HG03469 (cell line): ENCODE results near the gene UACA.

Experiments
- ATAC-seq: cut with Tn5 transposase; IDR thresholded peaks from one replicate; pipeline ENCODE4 v1.9.1; 2021; ENCODE audit warnings: mild to moderate bottlenecking, moderate library complexity, moderate number of reproducible peaks; ENCODE audit not compliant: unreplicated experiment

Gene UACA

GRCh38 chr15:70788114-70789049, 25.0 kb upstream of the UACA start:
- ATAC-seq: no peak

GRCh38 chr15:70786996-70787395, 23.6 kb upstream of the UACA start:
- no peak for ATAC-seq

GRCh38 chr15:70783610-70784022, 20.3 kb upstream of the UACA start:
- ATAC-seq: no peak

GRCh38 chr15:70783041-70783440, 19.7 kb upstream of the UACA start:
- no peak for ATAC-seq

DNA sequence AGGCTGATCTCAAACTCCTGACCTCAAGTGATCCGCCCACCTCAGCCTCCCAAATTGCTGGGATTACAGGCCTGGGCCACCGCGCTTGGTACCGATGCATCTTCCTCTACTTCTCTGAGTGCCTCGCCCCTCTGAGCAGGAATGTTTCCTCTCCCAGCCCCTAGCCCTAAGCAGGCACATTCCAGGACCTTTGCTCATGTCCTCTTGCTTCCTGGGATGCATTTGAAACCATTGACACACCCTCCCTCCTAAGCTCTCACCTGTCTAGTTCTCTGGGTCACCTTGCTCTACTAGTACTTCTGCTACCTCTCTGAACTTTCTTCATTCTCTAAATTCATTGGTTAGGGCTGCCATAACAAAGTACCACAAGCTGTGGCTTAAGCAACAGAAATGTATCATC, 17.9 kb upstream of the UACA start:
- ATAC-seq: no peak

GRCh38 chr15:70778258-70779076, 15.1 kb upstream of the UACA start:
- no peak for ATAC-seq

DNA sequence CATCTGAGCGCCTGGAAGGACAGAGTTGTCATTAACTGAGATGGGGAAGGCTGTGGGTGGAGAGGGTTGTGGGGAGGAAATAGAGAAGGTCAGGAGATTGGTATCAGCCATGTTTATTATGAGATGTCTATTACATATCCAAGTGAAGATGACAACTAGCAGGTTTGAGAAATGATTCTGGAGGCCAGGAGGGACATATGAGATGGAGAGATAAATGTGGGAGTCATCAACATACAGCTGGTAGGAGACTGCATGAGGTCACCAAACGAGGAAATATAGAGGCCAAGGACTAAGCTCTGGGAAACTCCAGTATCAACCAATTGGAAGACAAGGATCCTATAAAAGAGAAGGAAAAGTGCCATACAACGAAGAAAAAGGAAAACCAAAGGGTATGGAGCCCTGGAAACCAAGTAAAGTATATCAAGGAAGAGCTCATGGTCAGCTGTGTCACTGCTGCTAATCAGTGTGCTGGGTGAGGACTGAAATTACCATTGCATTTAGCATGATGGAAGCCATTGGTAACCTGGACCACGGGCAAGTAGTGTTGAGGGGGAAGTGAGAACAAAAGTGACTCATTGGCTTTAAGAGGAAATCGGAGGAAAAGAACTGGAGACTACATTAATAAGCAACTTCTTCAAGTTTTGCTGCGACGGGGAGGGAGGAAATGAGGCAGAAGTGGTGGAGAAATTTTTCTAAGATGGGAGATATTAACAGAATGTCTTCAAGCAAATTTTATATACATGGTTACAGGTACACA, 14.0 kb upstream of the UACA start:
- ATAC-seq: no peak

DNA sequence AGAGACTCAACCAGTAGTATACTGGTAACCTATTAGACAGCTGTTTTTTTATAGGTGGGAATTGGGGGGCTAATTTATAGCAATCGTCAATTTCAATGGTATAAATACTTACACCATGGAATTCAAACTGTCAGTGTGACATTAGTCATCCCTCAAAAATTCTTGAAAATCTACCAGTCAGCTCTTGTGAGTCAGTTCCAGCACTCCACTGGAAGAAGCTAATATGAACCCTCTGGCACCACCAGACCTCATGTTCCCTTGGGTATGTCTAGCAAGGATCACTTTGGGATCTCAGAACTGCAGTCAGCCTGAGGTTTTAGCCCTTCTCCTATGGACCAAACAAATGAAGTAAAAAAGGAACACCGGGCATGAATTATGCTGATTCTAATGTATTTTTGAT, 11.8 kb upstream of the UACA start:
- ATAC-seq: no peak

GRCh38 chr15:70772402-70772801, 9.0 kb upstream of the UACA start:
- no peak for ATAC-seq

- no peak for ATAC-seq
These were observed 7.5 kb upstream of the UACA start for GRCh38 chr15:70770863-70771262.

DNA sequence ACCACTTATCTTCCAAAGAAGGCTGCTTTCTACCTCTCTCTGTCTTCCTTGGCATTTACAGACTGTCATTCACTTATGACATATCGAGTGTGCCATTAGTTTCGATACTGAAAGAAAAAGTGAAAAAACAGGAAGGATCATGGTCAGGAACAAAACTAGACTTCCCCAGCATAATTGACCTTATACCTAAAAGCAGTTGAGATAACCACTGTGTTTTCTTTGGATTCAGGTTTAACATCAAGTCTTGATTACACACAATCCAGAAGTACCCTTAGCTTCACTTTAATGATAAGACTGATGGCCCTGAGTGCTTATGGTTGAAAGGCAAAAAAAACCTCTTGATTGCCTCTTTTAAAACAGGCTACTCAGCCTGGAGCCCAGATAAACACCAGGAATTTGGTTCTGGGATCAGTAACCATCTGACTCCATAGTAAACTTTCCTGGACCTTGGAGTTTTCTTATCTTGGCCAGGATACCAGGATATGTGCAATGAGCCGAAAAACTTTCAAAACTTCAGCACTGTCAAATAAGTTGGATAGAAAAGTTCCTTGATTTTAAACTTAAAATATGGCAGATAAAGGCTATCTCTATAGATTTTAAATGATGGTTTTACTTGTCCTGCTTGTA, 5.0 kb upstream of the UACA start:
- ATAC-seq: no peak

DNA sequence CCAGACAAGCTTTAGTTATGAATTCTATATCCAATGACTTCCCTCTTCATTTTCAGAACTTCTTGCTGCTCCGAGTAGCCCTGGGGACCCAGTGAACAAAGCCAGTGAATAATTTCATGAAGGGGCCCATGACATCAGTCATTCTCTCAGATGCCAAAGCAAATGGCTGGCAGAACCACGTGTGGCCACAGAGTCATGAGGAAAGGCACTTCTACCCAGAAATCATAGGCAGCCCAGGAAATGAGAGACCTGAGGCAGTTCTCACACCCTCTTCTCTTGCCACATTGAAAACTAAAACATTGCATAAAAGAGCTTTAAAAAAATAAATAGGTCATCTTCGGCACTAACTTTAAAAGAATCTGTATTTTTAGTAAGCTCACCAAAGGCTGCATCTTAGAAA, 4.3 kb upstream of the UACA start:
- no peak for ATAC-seq

- ATAC-seq: no peak
These were observed 3.2 kb upstream of the UACA start for GRCh38 chr15:70766597-70766996.

GRCh38 chr15:70765504-70766281, 2.3 kb upstream of the UACA start:
- no peak for ATAC-seq

- ATAC-seq: no peak
These were observed 782 bp upstream of the UACA start for GRCh38 chr15:70763950-70764730.

- ATAC-seq: no peak
These were observed 764 bp downstream of the UACA start for GRCh38 chr15:70762469-70763119.

- ATAC-seq: no peak
These were observed 1.4 kb downstream of the UACA start for GRCh38 chr15:70761931-70762468.

GRCh38 chr15:70761046-70761445, 2.3 kb downstream of the UACA start:
- ATAC-seq: no peak
